Measurements from ENCODE around the gene FREY1.

DNA sequence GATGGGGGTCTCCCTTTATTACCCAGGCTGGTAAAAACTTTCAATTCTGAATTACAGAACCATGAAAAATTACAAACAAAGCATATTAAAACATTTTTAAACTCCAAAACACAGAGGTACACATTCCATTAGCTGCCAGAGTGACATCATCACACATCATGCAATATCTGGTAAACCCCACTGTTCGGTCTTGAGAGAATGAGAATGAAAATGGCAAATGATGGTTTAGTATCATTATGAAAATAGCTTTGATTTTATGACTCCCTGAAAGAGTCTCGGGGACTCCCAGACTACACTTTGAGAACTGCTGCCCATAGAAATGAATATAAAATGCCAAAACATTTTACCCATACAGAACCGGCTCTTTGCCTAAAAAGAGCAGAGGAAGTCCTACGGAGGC, 34.2 kb upstream of the FREY1 start:
- TF ChIP-seq, protein P1, sequence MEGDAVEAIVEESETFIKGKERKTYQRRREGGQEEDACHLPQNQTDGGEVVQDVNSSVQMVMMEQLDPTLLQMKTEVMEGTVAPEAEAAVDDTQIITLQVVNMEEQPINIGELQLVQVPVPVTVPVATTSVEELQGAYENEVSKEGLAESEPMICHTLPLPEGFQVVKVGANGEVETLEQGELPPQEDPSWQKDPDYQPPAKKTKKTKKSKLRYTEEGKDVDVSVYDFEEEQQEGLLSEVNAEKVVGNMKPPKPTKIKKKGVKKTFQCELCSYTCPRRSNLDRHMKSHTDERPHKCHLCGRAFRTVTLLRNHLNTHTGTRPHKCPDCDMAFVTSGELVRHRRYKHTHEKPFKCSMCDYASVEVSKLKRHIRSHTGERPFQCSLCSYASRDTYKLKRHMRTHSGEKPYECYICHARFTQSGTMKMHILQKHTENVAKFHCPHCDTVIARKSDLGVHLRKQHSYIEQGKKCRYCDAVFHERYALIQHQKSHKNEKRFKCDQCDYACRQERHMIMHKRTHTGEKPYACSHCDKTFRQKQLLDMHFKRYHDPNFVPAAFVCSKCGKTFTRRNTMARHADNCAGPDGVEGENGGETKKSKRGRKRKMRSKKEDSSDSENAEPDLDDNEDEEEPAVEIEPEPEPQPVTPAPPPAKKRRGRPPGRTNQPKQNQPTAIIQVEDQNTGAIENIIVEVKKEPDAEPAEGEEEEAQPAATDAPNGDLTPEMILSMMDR (IDR thresholded peaks at IDR 0.05), result no peak
- TF ChIP-seq POLR2A (IDR thresholded peaks at IDR 0.05) (no peak), POLR2AphosphoS5 (IDR thresholded peaks at IDR 0.05) (no peak)
